Neuronal stem cell (in vitro differentiated cells): ENCODE results near the gene SWSAP1.
A peak's percentile ranks its signal among the peaks of the same experiment; 100 is the strongest.

Experiments
- DNase-seq: peaks from one replicate; pipeline ENCODE4 v3.0.0-alpha.2; 2013; ENCODE audit warnings: low spot score
- H2AFZ ChIP-seq: one replicate; pipeline ENCODE4 v1.6.1; 2013; ENCODE audit warnings: mild to moderate bottlenecking, low read length, inconsistent platforms
- H2AK5ac ChIP-seq: 2 replicates; pipeline ENCODE4 v1.6.1; 2013; ENCODE audit warnings: low read depth, mild to moderate bottlenecking, inconsistent platforms, low read length, moderate library complexity, mixed read lengths
- H2BK120ac ChIP-seq: 2 replicates; pipeline ENCODE4 v1.6.1; 2013; ENCODE audit warnings: low read depth, mild to moderate bottlenecking, inconsistent platforms, low read length, moderate library complexity, mixed read lengths
- H2BK12ac ChIP-seq: one replicate; pipeline ENCODE4 v1.6.1; 2013; ENCODE audit warnings: low read length, inconsistent platforms
- H2BK15ac ChIP-seq: 2 replicates; pipeline ENCODE4 v1.6.1; 2013; ENCODE audit warnings: mild to moderate bottlenecking, low read length, inconsistent platforms, mixed read lengths
- H2BK5ac ChIP-seq: one replicate; pipeline ENCODE4 v1.6.1; 2013; ENCODE audit warnings: inconsistent platforms, mild to moderate bottlenecking, low read length, moderate library complexity
- H3K14ac ChIP-seq: one replicate; pipeline ENCODE4 v1.6.1; 2013; ENCODE audit warnings: low read length, inconsistent platforms
- H3K18ac ChIP-seq: 2 replicates; pipeline ENCODE4 v1.6.1; 2013; ENCODE audit warnings: low read length, inconsistent platforms
- H3K23ac ChIP-seq: 2 replicates; pipeline ENCODE4 v1.6.1; 2013; ENCODE audit warnings: low read depth, mild to moderate bottlenecking, mixed read lengths, low read length, inconsistent platforms; ENCODE audit not compliant: poor library complexity
- H3K27ac ChIP-seq: replicated peaks from 3 replicates; pipeline ENCODE4 v1.5.1; 2013; ENCODE audit warnings: low read length, inconsistent platforms
- H3K27me3 ChIP-seq, 3 experiments: 2 replicates each; pipeline ENCODE4 v1.6.1; 2013; ENCODE audit warnings: low read length in 3 of 3, mild to moderate bottlenecking in 2 of 3, inconsistent platforms in 1 of 3, low read depth in 1 of 3, mixed read lengths in 1 of 3, moderate library complexity in 1 of 3; ENCODE audit not compliant: control insufficient read depth in 3 of 3, insufficient read depth in 3 of 3
- H3K36me3 ChIP-seq, 2 donors: replicated peaks in 1 of 2; 2 replicates each; pipeline ENCODE4 v1.6.1; 2013; ENCODE audit warnings: low read length in 2 of 2; ENCODE audit not compliant: control insufficient read depth in 2 of 2, insufficient read depth in 2 of 2
- H3K4ac ChIP-seq: 2 replicates; pipeline ENCODE4 v1.6.1; 2013; ENCODE audit warnings: inconsistent platforms, mild to moderate bottlenecking, low read length, moderate library complexity
- H3K4me1 ChIP-seq, 2 donors: 1 replicate in 1 of 2; 2 replicates in 1 of 2; pipeline ENCODE4 v1.6.1; 2013; ENCODE audit warnings: low read length in 2 of 2, low read depth in 1 of 2; ENCODE audit not compliant: control insufficient read depth in 2 of 2, insufficient read depth in 1 of 2
- H3K4me2 ChIP-seq: one replicate; pipeline ENCODE4 v1.6.1; 2013; ENCODE audit warnings: mild to moderate bottlenecking, low read length, inconsistent platforms; ENCODE audit not compliant: insufficient read depth, poor library complexity, severe bottlenecking
- H3K4me3 ChIP-seq, 2 donors: 2 replicates each; pipeline ENCODE4 v1.5.1; 2013; ENCODE audit warnings: low read length in 2 of 2, mild to moderate bottlenecking in 2 of 2, inconsistent platforms in 1 of 2, moderate library complexity in 1 of 2
- H3K79me1 ChIP-seq: one replicate; pipeline ENCODE4 v1.6.1; 2013; ENCODE audit warnings: low read depth, mild to moderate bottlenecking, inconsistent platforms, low read length, moderate library complexity
- H3K9ac ChIP-seq: one replicate; pipeline ENCODE4 v1.6.1; 2013; ENCODE audit warnings: mild to moderate bottlenecking, low read depth, low read length, inconsistent platforms; ENCODE audit not compliant: poor library complexity
- H3K9me3 ChIP-seq, 2 donors: replicated peaks in 1 of 2; 2 replicates each; pipeline versions ENCODE3 to v1.6.1; 2013; ENCODE audit warnings: low read length in 2 of 2, mild to moderate bottlenecking in 2 of 2, inconsistent platforms in 1 of 2, low read depth in 1 of 2, mixed read lengths in 1 of 2, moderate library complexity in 1 of 2; ENCODE audit not compliant: control insufficient read depth in 2 of 2, insufficient read depth in 1 of 2
- H4K8ac ChIP-seq: one replicate; pipeline ENCODE4 v1.6.1; 2013; ENCODE audit warnings: low read depth, mild to moderate bottlenecking, inconsistent platforms, low read length, moderate library complexity
- H4K91ac ChIP-seq: one replicate; pipeline ENCODE4 v1.6.1; 2013; ENCODE audit warnings: low read length, low read depth, mild to moderate bottlenecking, inconsistent platforms; ENCODE audit not compliant: poor library complexity
- WGBS, 2 donors: extraction: QIAGEN DNeasy Blood & Tissue Kit; methylation state at CpG; one replicate each; pipeline ENCODE4 v1.1.7; 2013; ENCODE audit warnings: missing lambda C conversion rate in 2 of 2, mixed read lengths in 1 of 2; ENCODE audit not compliant: insufficient read length in 2 of 2, insufficient replicate concordance in 1 of 2; ENCODE audit errors: extremely low coverage in 2 of 2; 5-methylcytosine and 5-hydroxymethylcytosine counted together

The SWSAP1 gene

GRCh38 chr19:11337080-11337479 lies 37.4 kb upstream of the SWSAP1 start:
- no peak overlapping the region for H2BK5ac ChIP-seq
- no peak overlapping the region for H2AK5ac ChIP-seq
- H3K23ac ChIP-seq: no peak overlapping the region
- no peak overlapping the region for H3K27ac ChIP-seq
- peaks cover 0 to 7% (median 0%) of the 10 kb centered on the region in 3 experiments for H3K27me3 ChIP-seq
- H3K4me1 ChIP-seq: peaks cover 2 to 6% of the 10 kb centered on the region in 2 donors
- no peaks in the 10 kb centered on the region for H3K79me1 ChIP-seq
- no peak overlapping the region for H3K4me2 ChIP-seq
- H3K9ac ChIP-seq: no peak overlapping the region
- no peak overlapping the region for H4K8ac ChIP-seq
- DNase-seq: no peak
- H3K4ac ChIP-seq: no peak overlapping the region
- H2AFZ ChIP-seq: no peak overlapping the region
- no peak overlapping the region for H2BK12ac ChIP-seq
- H3K18ac ChIP-seq: no peak overlapping the region
- H3K36me3 ChIP-seq: peaks cover 6 to 21% of the 10 kb centered on the region in 2 donors
- WGBS, 2 donors: no CpG with 5 or more reads among the region's 14 CpGs
- no peak overlapping the region for H2BK15ac ChIP-seq
- H3K4me3 ChIP-seq: no peak overlapping the region
- no peaks in the 10 kb centered on the region for H3K9me3 ChIP-seq
- H3K14ac ChIP-seq: no peak overlapping the region
- H4K91ac ChIP-seq: no peak overlapping the region
- H2BK120ac ChIP-seq: no peak overlapping the region

GRCh38 chr19:11338121-11338520 lies 36.3 kb upstream of the SWSAP1 start:
- Histone ChIP-seq H3K27ac (no peak overlapping the region), H2AFZ (no peak overlapping the region), H2BK5ac (no peak overlapping the region), H3K9ac (no peak overlapping the region), H3K4me2 (no peak overlapping the region), H3K27me3 (peaks cover 0 to 7% (median 0%) of the 10 kb centered on the region in 3 experiments), H3K4me3 (no peak overlapping the region), H4K8ac (no peak overlapping the region), H3K18ac (no peak overlapping the region), H2BK15ac (peak overlapping the region; percentile 6), H4K91ac (no peak overlapping the region), H2BK120ac (no peak overlapping the region), H3K4me1 (peaks cover 2 to 6% of the 10 kb centered on the region in 2 donors), H3K23ac (no peak overlapping the region), H3K9me3 (no peaks in the 10 kb centered on the region), H2AK5ac (no peak overlapping the region), H3K4ac (no peak overlapping the region), H2BK12ac (no peak overlapping the region), H3K36me3 (peaks cover 6 to 16% of the 10 kb centered on the region in 2 donors), H3K79me1 (no peaks in the 10 kb centered on the region), H3K14ac (no peak overlapping the region)
- WGBS, 2 donors: no CpG with 5 or more reads among the region's 7 CpGs
- DNase-seq: no peak

- H3K23ac ChIP-seq: peak overlapping the region; percentile 81
- peak overlapping the region; percentile 98 for H2AFZ ChIP-seq
- H3K4me2 ChIP-seq: peak overlapping the region; percentile 85
- H2BK15ac ChIP-seq: peak overlapping the region; percentile 6
- no peak overlapping the region for H4K8ac ChIP-seq
- peaks cover 0 to 7% (median 0%) of the 10 kb centered on the region in 3 experiments for H3K27me3 ChIP-seq
- H2BK12ac ChIP-seq: peak overlapping the region; percentile 82
- H2AK5ac ChIP-seq: peak overlapping the region; percentile 60
- no peaks in the 10 kb centered on the region for H3K79me1 ChIP-seq
- peak overlapping the region; percentile 87 for H3K9ac ChIP-seq
- H3K36me3 ChIP-seq: peaks cover 6 to 16% of the 10 kb centered on the region in 2 donors
- H3K4me3 ChIP-seq: peak overlapping the region; percentile 63 to 82
- peak overlapping the region; percentile 84 for H3K18ac ChIP-seq
- no peak overlapping the region for H3K27ac ChIP-seq
- no peak overlapping the region for H3K4ac ChIP-seq
- H2BK120ac ChIP-seq: no peak overlapping the region
- no peaks in the 10 kb centered on the region for H3K9me3 ChIP-seq
- no peak overlapping the region for H4K91ac ChIP-seq
- WGBS, 2 donors: no CpG with 5 or more reads among the region's 21 CpGs
- H3K4me1 ChIP-seq: peaks cover 2 to 6% of the 10 kb centered on the region in 2 donors
- no peak overlapping the region for H3K14ac ChIP-seq
- H2BK5ac ChIP-seq: no peak overlapping the region
- no peak for DNase-seq
Observed at GRCh38 chr19:11338569-11339253, 35.8 kb upstream of the SWSAP1 start.

GRCh38 chr19:11339254-11340098 lies 35.0 kb upstream of the SWSAP1 start, which contains the start of gene RAB3D:
TSS of gene RAB3D (minus strand) at chr19:11339657. CDS start at chr19:11337399, 2,258 bp downstream.
- H3K14ac ChIP-seq: peak within 1 kb of the TSS; percentile 76
- H2BK15ac ChIP-seq: peak within 1 kb of the TSS; percentile 6
- no peaks in the 10 kb centered on the region for H3K9me3 ChIP-seq
- H3K4me1 ChIP-seq: peaks cover 2 to 6% of the 10 kb centered on the region in 2 donors
- H2BK12ac ChIP-seq: peak within 1 kb of the TSS; percentile 82
- WGBS, 2 donors: no CpG with 5 or more reads among the region's 53 CpGs
- H3K23ac ChIP-seq: peak within 1 kb of the TSS; percentile 81
- H3K18ac ChIP-seq: peak within 1 kb of the TSS; percentile 84
- peak; percentile 86 for DNase-seq
- peak within 1 kb of the TSS; percentile 98 for H2AFZ ChIP-seq
- peaks cover 0 to 7% (median 0%) of the 10 kb centered on the region in 3 experiments for H3K27me3 ChIP-seq
- H3K4ac ChIP-seq: no peak within 1 kb of the TSS
- H2BK120ac ChIP-seq: no peak within 1 kb of the TSS
- peak within 1 kb of the TSS; percentile 87 for H3K9ac ChIP-seq
- peak within 1 kb of the TSS; percentile 63 to 82 for H3K4me3 ChIP-seq
- H4K91ac ChIP-seq: no peak within 1 kb of the TSS
- H3K4me2 ChIP-seq: peak within 1 kb of the TSS; percentile 85
- H2AK5ac ChIP-seq: peak within 1 kb of the TSS; percentile 60
- peaks cover 7 to 16% of the 10 kb centered on the region in 2 donors for H3K36me3 ChIP-seq
- H4K8ac ChIP-seq: no peak within 1 kb of the TSS
- H3K27ac ChIP-seq: no peak within 1 kb of the TSS
- H2BK5ac ChIP-seq: no peak within 1 kb of the TSS
- H3K79me1 ChIP-seq: no peaks in the 10 kb centered on the region
